ENCODE results near the gene PAN3. TPM values are rescaled to one million over a fixed set of nuclear protein-coding genes. Genes with fewer than 3 reads are reported as not detected.

Gene PAN3
- total RNA-seq, 1 donor from 2014 or later, result 18.7 TPM

GRCh38 chr13:28327373-28328270 is 189.3 kb downstream of the PAN3 start:
- Mint-ChIP-seq H3K9me3 (ENCODE audit: low read depth) (no peaks in the 10 kb centered on the region), H3K4me1 (ENCODE audit: low read depth) (peaks cover 35% of the 10 kb centered on the region), H3K27ac (ENCODE audit: unreplicated experiment) (no peak overlapping the region), H3K27me3 (ENCODE audit: low read depth) (no peaks in the 10 kb centered on the region), H3K36me3 (ENCODE audit: low read depth) (no peaks in the 10 kb centered on the region), H3K4me3 (ENCODE audit: unreplicated experiment) (no peak overlapping the region)
- DNase-seq (ENCODE audit: low spot score), result no peak
- TF ChIP-seq, protein P1, sequence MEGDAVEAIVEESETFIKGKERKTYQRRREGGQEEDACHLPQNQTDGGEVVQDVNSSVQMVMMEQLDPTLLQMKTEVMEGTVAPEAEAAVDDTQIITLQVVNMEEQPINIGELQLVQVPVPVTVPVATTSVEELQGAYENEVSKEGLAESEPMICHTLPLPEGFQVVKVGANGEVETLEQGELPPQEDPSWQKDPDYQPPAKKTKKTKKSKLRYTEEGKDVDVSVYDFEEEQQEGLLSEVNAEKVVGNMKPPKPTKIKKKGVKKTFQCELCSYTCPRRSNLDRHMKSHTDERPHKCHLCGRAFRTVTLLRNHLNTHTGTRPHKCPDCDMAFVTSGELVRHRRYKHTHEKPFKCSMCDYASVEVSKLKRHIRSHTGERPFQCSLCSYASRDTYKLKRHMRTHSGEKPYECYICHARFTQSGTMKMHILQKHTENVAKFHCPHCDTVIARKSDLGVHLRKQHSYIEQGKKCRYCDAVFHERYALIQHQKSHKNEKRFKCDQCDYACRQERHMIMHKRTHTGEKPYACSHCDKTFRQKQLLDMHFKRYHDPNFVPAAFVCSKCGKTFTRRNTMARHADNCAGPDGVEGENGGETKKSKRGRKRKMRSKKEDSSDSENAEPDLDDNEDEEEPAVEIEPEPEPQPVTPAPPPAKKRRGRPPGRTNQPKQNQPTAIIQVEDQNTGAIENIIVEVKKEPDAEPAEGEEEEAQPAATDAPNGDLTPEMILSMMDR (IDR thresholded peaks at IDR 0.05), result no peak

DNA sequence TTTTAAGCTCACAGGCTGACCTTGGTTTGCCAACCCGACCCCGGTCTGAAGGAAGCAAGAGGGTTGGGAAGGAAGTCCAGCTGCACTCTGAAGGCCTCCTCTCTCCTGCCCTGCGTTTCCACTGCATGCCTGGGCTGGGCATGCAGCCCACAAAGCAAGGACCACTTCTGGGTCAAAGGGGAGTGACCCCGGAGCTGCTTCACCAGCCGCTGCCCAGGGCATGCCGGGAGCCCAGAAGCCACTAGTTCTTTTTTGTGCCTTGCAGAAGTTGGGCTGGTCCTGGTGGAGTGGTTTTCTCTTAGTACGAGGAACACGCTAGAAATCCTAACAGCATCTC is 189.9 kb downstream of the PAN3 start:
- Mint-ChIP-seq H3K4me1 (ENCODE audit: low read depth) (peaks cover 33% of the 10 kb centered on the region), H3K27me3 (ENCODE audit: low read depth) (no peaks in the 10 kb centered on the region)

DNA sequence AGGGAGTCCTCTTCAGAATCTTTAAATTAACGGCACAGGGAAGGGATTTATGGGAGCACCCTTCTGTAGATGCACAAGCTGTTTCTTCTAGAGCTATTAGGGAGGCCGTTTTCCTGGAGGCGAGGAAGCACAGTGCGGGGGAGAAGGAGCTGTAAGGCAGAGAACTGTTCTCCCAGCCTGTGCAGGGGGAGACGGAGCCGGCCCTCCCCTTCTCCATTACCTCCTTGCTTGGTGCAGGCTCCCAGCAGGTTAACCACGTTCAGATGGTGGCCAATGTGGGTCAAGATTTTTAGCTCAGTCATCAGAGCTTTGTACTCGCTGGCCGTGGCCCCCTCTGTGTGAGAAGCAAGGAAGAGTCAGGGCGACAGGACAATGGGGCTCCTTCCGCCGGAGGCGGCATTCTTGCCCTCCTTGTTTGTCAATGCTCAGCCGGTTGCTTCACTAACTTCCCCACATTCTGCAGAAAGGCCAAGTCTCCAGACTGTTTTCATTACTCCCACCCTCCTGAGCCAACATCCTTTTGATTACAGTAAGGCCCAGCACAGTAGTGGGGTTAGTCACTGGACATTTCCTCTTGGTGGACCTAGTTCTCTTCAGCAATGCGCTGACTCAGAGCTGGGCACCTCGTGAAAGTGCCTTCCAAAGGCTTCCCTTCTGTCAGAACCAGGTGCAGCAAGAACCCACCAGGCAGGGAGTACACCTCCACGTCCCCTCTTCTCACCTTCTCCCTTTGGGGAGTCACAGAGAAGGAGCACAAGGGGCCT is 191.2 kb downstream of the PAN3 start:
- TF ChIP-seq, protein P1 (IDR thresholded peaks at IDR 0.05), result no peak
- no peak overlapping the region for H3K4me3 Mint-ChIP-seq (ENCODE audit: unreplicated experiment)
- H3K27ac Mint-ChIP-seq (ENCODE audit: unreplicated experiment), result peak overlapping the region; percentile 80
- H3K27me3 Mint-ChIP-seq (ENCODE audit: low read depth), result no peaks in the 10 kb centered on the region
- no peaks in the 10 kb centered on the region for H3K36me3 Mint-ChIP-seq (ENCODE audit: low read depth)
- peaks cover 30% of the 10 kb centered on the region for H3K4me1 Mint-ChIP-seq (ENCODE audit: low read depth)
- DNase-seq (ENCODE audit: low spot score), result no peak
- no peaks in the 10 kb centered on the region for H3K9me3 Mint-ChIP-seq (ENCODE audit: low read depth)

More for the DNA sequence above, 189.9 kb downstream of the PAN3 start:
- H3K9me3 Mint-ChIP-seq (ENCODE audit: low read depth), result no peaks in the 10 kb centered on the region
- DNase-seq (ENCODE audit: low spot score), result no peak
- no peak overlapping the region for H3K4me3 Mint-ChIP-seq (ENCODE audit: unreplicated experiment)
- TF ChIP-seq, protein P1 (IDR thresholded peaks at IDR 0.05), result no peak
- H3K36me3 Mint-ChIP-seq (ENCODE audit: low read depth), result no peaks in the 10 kb centered on the region
- H3K27ac Mint-ChIP-seq (ENCODE audit: unreplicated experiment), result no peak overlapping the region

DNA sequence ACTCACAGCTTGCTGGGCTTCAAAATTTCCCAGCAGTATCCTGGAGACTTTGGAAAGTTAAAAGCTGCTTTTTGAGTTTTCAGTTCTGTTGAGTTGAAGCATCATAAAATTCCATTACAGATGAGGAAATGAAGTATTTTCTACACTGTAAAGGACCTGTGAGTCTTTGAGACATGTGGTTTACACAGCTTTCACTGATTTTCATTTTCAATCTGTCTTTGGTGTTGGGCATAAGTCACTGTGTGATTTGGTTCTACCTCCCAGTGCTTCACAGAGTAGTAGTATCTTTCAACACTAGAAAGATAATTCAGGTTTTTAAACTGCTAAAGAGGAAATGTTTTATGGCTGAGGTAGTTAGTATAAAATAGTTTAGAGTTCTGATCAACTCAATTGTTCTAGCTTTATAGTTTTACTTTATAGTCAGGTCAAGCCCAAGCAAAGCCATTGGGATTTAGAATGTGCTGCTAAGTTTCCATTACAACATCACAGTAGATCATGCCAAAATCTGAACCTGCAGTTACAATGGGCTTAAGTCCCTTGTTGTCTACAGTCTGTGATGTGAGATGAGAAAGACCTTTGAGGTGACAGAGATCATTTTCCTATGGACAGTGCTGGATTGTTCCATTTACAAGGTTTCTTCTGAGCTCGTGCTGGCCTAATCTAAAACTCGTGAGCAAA is 195.0 kb downstream of the PAN3 start:
- Mint-ChIP-seq H3K4me3 (ENCODE audit: unreplicated experiment) (no peak overlapping the region), H3K9me3 (ENCODE audit: low read depth) (no peaks in the 10 kb centered on the region), H3K36me3 (ENCODE audit: low read depth) (no peaks in the 10 kb centered on the region), H3K27ac (ENCODE audit: unreplicated experiment) (no peak overlapping the region), H3K27me3 (ENCODE audit: low read depth) (no peaks in the 10 kb centered on the region), H3K4me1 (ENCODE audit: low read depth) (peaks cover 30% of the 10 kb centered on the region)
- no peak for DNase-seq (ENCODE audit: low spot score)
- TF ChIP-seq, protein P1 (IDR thresholded peaks at IDR 0.05), result no peak

DNA sequence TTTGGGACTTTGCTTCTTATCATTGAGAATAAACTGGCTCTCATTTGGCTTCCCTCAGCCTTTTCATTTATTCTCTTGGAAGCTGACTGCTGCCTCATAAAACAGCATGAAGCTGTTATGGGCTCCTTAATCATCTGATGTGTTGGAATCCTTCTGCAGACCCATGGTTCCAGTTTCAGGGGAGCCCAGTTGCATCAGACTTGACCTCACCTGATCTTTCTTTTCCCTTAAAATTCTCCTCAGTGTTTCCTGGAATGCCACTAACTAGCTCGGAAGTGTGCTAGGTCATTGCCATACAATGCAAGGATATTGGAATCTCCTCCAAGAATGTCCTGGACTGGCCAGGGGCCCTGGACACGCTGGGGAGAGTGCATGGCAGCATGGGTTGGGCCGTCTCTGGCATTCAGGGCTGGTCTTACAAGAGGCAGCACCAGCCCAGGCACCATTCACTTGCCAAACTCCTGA is 197.9 kb downstream of the PAN3 start:
- no peaks in the 10 kb centered on the region for H3K27me3 Mint-ChIP-seq (ENCODE audit: low read depth)
- H3K4me1 Mint-ChIP-seq (ENCODE audit: low read depth), result peaks cover 45% of the 10 kb centered on the region
- TF ChIP-seq, protein P1 (IDR thresholded peaks at IDR 0.05), result no peak
- no peaks in the 10 kb centered on the region for H3K9me3 Mint-ChIP-seq (ENCODE audit: low read depth)
- H3K36me3 Mint-ChIP-seq (ENCODE audit: low read depth), result no peaks in the 10 kb centered on the region
- DNase-seq (ENCODE audit: low spot score), result no peak
- H3K4me3 Mint-ChIP-seq (ENCODE audit: unreplicated experiment), result no peak overlapping the region
- peak overlapping the region; percentile 45 for H3K27ac Mint-ChIP-seq (ENCODE audit: unreplicated experiment)

Data from chondrocyte (in vitro differentiated cells).